Activated CD8-positive, alpha-beta memory T cell treated with anti-CD3 and anti-CD28 coated beads, Interleukin-2, amount 50 U/mL, for 4 hours (primary cell): ENCODE data around the gene SNAP25.

Experiments used
- DNase-seq: peaks from one replicate; pipeline ENCODE4 v3.0.0-alpha.2; 2020

The SNAP25 gene

DNA sequence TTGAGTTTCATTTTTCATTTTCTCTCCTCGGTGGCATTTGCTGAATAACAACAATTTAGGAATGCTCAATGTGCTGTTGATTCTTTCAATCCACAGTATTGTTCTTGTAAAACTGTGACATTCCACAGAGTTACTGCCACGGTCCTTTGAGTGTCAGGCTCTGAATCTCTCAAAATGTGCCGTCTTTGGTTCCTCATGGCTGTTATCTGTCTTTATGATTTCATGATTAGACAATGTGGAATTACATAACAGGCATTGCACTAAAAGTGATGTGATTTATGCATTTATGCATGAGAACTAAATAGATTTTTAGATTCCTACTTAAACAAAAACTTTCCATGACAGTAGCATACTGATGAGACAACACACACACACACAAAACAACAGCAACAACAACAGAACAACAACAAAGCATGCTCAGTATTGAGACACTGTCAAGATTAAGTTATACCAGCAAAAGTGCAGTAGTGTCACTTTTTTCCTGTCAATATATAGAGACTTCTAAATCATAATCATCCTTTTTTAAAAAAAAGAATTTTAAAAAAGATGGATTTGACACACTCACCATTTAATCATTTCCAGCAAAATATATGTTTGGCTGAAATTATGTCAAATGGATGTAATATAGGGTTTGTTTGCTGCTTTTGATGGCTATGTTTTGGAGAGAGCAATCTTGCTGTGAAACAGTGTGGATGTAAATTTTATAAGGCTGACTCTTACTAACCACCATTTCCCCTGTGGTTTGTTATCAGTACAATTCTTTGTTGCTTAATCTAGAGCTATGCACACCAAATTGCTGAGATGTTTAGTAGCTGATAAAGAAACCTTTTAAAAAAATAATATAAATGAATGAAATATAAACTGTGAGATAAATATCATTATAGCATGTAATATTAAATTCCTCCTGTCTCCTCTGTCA, 88.1 kb downstream of the SNAP25 start:
- no peak for DNase-seq

DNA sequence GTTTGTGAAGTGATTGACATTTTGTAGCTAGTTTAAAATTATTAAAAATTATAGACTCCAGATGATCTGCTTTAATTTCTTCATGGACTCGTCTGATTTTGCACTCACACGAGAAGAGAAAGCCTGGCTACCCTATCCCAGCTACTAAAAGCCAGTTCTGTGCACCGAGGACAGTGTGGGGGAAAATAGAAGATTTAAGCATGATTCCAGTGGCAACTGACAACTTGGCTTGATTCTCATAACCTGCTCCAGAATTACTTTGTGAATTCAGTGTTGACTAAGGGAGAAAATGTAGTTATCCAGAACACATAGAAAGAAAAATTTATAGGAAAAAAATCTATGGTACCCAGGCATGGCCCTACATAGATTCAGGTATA, 88.7 kb downstream of the SNAP25 start:
- DNase-seq = no peak

DNA sequence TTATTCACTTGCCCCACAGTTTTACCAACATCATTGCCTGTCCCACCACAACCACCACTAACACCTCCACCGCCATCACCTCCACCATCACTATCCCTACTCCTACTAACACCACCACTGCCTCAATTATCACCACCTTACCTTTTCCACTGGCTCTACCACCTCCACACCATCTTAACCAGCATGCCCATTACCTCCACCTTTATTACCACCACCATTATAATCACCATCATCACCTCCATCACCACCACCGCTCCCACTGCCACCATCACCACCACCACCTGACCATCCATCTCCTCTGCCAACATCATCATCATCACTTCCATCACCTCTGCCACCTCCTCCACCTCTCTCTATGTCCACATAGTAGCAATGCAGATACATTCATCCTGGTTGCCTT, 90.0 kb downstream of the SNAP25 start:
- no peak for DNase-seq

DNA sequence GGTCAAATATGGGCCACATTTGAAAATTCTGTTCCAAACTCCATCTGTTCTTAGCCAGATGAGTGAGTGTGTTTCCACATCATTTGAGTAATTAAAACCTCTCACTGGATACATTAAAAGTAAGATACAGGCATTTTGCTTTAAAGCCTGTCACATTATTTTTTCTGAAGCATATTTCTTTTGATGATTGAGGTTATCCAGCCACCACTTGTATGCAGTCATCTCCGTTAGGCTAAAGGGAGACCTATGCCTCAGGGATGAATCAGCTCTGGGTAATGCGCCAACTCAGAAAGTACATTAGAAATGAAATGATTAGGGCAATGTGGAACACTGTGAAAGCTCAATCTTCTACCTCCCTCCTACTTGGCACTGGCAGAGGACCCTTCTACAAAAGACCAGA, 90.7 kb downstream of the SNAP25 start:
- DNase-seq = no peak

DNA sequence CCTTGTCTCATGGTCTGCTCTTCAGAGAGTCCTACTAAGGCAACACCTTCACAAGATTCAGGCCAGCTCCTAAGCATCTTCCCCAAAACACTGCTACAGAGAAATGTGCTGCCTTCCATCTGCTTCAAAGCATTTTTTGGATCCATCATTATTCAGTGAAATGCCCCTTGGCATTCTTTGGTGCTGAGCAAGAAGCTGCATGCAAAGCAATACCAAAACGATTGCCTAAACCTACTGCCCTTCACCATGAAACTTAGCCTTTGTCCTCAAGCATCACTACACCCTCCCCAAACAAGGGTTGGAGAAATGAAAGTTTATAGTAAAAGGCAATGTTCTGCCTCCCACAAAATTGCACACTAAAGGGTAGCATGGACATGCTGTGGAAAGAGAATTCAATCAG, 93.5 kb downstream of the SNAP25 start:
- no peak for DNase-seq

- no peak for DNase-seq
These were observed 94.6 kb downstream of the SNAP25 start for GRCh38 chr20:10313215-10313614.

GRCh38 chr20:10313701-10314100, 95.1 kb downstream of the SNAP25 start:
- no peak for DNase-seq

DNA sequence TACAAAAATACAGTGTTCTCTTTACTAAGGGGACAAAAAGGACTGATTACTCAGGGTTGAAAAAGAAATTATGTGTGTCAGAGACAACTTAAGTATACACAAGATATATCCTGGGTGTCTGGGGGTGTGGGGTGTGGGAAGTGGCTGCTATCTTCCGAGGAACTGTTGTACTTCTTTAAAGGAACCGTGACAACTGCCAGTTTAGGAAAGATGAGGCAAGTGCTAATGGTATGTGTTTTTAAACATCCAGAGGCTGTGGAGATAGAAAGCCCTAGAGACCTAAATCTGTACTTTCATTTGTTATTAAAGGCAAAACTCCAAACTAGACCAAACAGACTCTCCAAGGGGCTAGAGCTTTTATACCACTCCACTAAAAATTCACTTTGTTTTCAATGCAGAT, 95.6 kb downstream of the SNAP25 start:
- no peak for DNase-seq

GRCh38 chr20:10315138-10315537, 96.5 kb downstream of the SNAP25 start:
- no peak for DNase-seq

- no peak for DNase-seq
These were observed 98.0 kb downstream of the SNAP25 start for GRCh38 chr20:10316582-10316981.

DNA sequence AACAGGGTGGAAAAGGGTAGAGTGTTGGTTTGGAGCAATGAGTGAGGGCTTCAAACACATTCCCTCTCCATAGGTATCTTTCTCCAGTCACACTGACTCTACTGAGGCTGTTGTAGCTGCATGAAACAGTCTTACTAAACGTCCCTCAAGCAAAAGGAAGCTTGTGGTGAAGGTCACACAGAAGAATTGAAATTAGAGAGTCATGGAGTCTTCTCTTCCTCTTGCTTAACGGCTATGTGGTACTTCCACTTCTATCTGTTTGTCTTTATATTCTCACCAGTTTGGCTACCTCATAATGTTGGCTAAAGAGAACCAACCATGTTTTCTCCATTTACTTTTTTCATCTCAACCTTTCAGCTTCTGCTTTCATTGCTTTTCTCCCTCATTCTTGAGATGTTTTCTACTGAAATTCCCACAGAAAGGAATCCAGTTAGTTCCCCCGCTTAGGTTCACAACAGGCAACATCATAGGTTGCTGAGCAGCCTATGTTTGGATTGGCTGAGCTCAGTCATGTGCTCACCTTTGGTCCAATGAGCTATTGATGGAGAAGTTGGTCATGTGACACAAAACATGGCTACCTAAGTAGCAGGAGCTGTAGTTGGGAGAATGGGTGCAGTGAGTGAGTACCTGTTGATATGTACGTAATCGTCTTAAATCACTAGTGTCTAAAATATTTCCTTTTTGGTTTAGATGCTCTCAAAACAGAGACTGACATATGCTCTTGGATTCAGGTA, 99.8 kb downstream of the SNAP25 start:
- DNase-seq = no peak

- DNase-seq = no peak
These were observed 101.2 kb downstream of the SNAP25 start for GRCh38 chr20:10319855-10320254.

DNA sequence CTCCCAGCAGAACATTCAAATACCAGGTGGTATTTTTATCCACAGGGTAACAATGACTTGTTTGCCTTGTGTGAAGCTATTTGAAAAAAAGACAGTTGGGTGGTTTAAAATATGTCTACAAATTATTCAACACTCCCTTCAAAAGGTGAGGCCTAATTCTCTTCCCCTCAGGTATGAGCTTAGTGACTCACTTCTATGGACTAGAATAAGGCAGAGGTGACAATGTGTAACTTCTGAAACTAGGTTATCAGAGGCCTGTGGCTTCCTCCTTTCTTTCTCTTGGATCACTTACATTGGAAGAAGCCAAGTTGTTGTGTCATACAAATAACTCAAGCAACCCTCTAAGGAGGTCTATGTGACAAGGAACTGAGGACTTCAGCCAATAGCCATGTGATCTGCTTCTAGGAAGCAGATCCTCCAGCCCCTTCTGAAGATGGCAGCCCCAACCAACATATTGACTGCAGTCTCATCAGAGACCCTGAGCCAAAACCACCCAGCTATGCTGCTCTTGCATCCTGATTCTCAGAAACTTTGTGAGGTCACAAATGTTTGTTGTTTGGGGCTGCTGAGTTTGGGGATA, 102.6 kb downstream of the SNAP25 start:
- DNase-seq = no peak

- DNase-seq = no peak
These were observed 103.7 kb downstream of the SNAP25 start for GRCh38 chr20:10322073-10323012.

DNA sequence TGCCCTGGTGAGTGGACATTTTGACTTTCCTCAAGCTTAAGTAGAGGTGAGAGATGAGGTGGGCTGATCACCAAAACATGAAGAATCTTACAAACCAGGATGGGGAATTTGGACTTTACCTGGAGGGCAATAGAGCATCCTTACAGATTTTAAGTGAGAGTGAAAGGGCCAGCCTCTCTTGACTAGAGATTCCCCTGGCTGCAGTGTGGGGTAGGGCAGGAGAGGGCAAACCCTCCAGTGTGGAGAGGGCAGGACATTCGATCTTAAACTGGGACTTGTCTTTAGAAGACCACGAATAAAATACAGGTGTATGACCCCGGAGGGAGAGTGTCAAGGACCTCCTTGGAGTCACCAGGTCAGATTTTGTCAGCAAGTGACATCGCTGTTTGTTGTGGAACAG, 105.1 kb downstream of the SNAP25 start:
- no peak for DNase-seq

- DNase-seq = no peak
These were observed 105.7 kb downstream of the SNAP25 start for GRCh38 chr20:10324198-10324847.

- no peak for DNase-seq
These were observed 110.2 kb downstream of the SNAP25 start for GRCh38 chr20:10328897-10329255.

DNA sequence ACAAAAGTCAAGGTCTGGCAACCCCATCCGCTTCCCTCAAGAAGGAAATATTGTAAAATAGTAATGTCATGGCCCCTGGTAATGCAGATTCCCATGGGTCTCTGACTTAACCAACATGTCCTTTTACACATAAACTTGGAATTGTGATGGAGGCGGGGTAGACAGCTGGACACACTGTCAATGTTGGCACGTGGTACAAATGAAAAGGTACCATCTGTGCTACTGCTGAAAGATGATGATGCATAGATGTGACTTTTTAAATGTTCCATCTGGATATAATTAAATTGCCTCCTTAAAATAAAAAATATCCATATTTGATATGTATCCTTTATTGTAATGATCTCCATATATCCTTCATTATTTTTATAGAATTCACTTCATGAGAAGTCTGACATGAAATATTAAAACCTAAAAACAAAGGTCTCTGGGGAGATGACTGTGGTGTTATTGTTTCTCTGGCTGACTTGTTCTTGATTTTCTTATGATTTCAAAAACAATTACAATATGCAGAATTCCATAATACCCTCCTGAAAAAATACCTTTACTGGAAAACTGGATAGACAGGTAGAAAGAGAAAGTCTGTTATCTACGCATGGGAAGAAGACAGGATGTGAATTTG, 110.9 kb downstream of the SNAP25 start:
- DNase-seq = no peak

DNA sequence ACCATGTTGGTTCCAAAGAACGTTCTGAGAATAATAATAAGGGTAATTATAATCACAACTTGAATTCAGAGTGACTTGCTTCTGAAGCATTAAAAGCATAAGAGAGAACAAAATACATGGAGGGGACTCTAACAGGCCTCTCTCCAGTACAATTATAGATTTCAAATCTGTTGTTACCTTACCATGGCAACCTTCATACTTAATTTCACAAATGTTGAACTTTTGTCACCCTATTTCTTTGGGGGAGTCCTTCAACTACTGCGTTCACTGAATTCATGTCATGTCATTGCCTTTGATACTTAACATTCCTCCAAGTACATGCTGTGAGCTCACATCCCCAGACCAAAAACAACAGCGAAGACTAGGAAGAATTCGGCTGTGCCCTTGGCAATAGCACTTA, 111.4 kb downstream of the SNAP25 start:
- no peak for DNase-seq

DNA sequence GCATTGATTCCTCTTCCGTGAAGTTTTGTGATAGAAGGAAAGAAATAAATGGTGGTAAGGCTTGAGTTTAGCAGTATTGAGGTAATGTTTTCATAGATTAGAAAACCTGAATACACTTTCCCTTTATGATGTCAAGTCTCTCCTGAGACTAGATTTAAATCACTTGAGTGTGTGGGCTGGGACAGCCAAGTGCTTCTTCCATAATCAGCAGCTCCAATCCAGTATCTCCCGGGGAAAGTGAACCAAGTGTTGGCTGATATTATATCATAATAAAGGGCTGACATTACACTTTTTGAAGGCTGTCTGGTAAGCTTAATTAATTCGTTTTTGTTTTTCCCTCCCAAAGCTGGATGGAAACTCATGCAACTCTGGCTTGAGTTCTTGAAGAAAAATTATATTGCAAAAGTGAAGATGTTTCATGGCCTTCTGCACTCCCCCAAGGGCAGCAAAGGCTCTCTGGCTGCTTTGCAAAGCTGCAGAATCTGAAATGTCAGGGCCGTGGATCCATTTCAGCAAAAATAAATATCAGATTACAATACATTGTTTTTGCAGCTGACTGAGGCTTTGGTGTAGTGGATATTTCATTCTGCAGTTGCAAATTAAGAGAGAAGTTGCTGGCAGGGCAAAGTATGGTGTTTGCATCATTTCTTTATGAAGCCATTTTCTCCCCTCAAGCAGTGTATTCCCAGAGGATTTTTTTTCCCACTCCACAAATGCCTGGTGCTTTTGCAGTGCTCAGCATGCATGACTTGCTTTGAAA, 114.2 kb downstream of the SNAP25 start:
- no peak for DNase-seq
